Stimulated activated CD4-positive, alpha-beta T cell treated with anti-CD3 and anti-CD28 coated beads, Interleukin-4, amount 100 ng/mL, for 24 hours (primary cell): ENCODE measurements around the gene SCRT2.
"Not testable (repeated sequence)": the region's sequence is repeated elsewhere in the genome, so short reads cannot be mapped to it uniquely, and the experiment has no call there.

Experiments
- DNase-seq: peaks from one replicate; pipeline ENCODE4 v3.0.0-alpha.2; 2020

Gene SCRT2

DNA sequence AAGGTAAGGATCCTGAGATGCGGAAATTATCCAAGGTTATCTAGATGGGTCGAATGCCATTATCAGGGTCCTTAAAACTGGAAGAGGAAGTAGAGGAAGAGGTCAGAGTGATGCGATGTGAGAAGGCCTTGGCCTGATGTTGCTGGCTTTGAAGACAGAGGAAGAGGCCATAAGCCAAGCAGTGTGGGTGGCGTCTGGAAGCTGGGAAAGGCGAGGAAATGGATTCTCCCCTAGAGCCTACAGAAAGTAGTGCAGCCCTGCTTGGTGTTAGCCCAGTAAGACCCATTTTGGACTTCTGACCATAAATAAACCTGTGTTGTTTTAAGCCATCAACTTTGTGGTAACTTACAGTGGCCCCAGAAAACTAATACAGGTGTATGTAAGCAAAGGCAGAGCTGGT is 24.6 kb downstream of the SCRT2 start:
- DNase-seq = no peak

DNA sequence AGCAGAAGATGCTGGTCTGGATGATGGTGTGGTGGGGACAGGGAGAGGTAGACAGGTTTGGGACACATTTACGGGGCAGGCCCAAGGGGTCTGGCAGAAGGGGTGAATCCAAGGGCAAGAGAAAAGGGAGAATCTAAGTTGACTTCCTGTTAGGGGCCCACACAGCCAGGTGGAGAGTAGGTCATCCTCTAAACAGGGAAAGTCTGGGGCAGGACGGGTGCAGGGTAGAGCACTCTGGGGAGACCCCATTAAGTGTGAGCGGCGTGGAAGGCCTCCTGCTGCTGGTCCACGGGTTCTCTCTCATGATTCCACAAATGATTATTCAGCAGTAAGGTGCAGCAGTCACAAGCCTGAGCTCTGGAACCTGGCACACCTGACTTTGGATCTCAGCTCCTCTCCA is 25.3 kb downstream of the SCRT2 start:
- no peak for DNase-seq

DNA sequence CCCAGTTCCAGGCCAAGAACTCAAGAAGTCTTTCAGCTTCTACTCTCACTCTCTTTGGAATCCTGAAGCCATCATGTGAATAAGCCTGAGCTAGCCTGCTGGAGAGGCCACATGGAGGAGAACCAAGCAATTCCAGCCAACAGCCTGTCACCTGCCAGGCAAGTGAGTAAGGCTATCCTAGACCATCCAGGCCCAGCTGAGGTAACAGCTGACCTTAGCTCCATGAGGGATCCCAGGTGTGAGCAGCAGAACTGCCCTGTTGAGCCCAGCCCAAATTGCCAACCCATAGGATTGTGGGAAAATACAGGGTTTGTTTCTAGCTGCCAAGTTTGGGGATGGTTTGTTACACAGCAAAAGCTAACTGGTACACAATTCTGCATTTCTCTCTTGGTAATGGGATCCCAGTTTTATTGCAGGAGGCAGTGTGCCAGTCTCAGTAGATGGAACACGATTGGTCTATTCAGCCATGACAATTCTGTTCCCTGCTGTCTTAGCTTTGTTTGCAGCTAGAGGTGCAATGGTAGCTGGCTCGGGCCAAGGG is 28.1 kb downstream of the SCRT2 start:
- DNase-seq = no peak

- no peak for DNase-seq
These were observed 28.8 kb downstream of the SCRT2 start for GRCh38 chr20:646868-647233.

DNA sequence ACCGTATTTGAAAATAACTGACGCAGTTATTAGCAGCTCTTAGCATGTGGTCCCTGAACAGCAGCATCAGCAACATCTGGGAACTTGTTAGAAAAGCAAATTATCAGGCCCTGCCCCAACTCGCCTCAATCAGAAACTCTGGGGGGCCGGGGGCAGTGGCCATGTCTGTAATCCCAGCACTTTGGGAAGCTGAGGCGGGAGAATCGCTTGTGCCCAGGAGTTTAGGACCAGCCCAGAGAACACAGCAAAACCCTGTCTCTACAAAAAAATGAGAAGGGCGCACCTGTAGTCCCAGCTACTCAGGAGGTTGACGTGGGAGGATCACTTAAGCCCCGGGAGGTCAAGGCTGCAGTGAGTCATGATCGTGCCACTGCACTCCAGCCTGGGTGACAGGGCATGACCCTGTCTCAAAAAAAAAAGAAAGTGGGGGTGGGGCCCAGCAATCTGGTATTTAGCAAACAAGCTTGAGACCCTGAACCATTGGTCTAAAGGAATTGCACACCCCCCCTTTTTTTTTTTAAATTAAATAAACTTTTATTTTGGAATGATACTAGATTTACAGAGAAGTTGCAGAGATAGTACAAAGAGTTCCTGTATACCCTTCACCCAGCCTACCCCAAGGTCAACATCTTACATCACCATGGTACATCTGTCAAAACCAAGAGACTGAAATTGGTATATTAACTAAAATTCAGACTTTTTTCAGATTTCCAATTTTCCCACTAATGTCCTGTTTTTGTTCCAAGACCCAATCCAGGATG is 29.3 kb downstream of the SCRT2 start:
- DNase-seq = no peak

DNA sequence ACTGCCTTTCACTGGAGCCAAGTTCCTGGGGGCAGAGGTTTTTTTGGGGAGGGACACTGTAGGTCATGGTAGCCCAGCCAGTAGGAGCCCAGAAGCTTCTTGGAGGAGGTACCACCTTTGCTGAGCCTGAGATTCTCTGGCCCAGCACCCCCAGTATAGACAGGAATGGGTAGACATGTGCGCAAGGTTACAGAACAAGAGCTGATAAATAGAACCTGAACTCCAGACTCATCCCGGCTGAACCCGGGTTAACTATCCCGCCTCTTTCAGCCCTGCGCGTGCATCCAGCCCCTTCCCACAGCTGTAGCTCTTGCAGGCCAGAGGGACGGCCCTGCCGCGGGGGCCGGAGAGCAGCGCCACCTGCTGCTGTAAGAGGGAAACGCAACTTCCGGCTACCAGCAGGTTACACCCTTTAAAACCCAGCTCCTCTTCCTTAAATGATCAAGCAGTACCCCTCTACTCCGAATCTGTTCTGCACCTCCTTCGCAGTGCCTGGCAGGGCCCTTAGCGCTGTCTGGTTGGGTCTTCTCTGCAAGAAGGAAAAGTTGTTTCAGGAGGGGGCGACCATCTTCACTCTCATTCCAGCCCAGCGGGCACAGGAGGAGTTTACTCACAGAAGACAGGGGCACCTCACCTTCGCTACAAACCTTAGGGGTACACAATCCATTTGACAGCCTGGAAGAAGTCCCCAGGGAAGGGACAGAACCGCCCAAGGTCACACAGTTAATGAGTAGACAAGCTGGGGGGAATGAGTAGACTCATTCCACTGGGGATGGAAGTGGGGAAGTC is 30.1 kb downstream of the SCRT2 start:
- peak; percentile 68 for DNase-seq

GRCh38 chr20:644692-645317 is 30.8 kb downstream of the SCRT2 start:
- no peak for DNase-seq

DNA sequence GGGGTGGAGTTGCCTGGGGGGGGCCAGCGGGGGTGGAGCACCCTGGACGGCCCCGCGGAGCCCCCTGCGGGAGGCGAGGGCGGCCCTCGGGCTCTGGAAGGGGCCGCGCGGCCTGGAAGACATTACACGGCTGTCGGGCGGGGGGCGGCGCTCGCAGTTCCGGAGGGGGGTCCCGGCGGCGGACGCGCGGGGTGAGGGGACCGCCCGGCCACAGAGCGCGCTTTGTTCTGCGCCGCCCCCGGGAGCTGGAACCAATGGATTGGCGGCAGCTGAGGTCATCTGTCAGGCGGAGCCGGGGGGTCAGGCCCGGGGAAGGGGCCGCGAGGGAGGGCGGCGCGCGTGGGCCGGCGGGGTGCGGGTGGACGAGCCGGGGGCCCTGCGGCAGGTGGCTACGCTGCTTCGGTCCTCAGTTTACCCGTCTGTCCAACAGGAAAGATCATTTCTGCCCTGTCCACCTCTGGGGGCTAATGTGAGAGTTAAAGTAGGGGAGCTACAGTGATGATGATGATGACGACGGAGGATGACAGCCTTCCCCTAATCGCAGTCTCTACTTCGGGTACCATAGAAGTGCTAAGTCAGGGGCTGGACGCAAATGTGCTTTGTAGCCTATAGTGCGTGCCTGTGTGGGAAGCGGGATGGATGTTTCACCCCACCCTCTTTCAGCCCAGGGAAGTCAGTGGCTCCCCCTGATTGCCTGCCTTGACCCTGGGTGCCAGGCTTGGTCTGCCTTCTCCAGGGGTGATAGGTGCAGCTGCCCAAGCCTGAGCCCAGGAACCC is 33.0 kb downstream of the SCRT2 start:
- no peak for DNase-seq

DNA sequence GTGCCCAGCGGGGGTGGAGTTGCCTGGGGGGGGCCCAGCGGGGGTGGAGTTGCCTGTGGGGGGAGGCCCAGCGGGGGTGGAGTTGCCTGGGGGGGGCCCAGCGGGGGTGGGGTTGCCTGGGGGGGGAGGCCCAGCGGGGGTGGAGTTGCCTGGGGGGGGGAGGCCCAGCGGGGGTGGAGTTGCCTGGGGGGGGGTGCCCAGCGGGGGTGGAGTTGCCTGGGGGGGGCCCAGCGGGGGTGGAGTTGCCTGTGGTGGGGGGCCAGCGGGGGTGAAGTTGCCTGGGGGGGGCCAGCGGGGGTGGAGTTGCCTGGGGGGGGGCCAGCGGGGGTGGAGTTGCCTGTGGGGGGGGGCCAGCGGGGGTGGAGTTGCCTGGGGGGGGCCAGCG is 33.6 kb downstream of the SCRT2 start:
- not testable (repeated sequence) for DNase-seq

- no peak for DNase-seq
These were observed 34.1 kb downstream of the SCRT2 start for GRCh38 chr20:641516-641875.

- DNase-seq = no peak
These were observed 34.7 kb downstream of the SCRT2 start for GRCh38 chr20:640674-641515.

- DNase-seq = no peak
These were observed 37.0 kb downstream of the SCRT2 start for GRCh38 chr20:638579-638978.

- DNase-seq = no peak
These were observed 38.0 kb downstream of the SCRT2 start for GRCh38 chr20:637559-637958.

DNA sequence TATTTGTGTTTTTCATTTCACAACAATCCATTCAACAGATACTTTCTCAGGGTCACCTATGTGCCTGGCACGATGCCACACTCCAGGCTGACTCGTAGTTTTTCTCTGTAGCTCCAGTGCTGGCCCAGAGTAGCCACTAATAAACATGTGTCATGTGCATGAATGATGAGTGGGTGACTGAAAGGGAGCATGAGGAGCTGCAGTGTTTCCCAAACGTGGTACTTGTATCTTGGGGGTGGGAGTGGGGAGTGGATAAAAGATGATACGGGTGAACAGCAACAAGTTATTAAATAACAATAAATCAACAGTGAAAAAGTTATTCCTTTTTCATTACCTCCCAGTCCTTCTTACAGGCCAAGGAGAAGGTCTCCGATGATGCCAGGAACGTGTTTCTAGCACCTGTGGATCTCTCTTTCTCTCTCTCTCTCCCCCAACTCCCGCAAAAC is 39.7 kb downstream of the SCRT2 start:
- no peak for DNase-seq

GRCh38 chr20:635028-635892 is 40.3 kb downstream of the SCRT2 start:
- DNase-seq = no peak

GRCh38 chr20:634148-634925 is 41.3 kb downstream of the SCRT2 start:
- no peak for DNase-seq

DNA sequence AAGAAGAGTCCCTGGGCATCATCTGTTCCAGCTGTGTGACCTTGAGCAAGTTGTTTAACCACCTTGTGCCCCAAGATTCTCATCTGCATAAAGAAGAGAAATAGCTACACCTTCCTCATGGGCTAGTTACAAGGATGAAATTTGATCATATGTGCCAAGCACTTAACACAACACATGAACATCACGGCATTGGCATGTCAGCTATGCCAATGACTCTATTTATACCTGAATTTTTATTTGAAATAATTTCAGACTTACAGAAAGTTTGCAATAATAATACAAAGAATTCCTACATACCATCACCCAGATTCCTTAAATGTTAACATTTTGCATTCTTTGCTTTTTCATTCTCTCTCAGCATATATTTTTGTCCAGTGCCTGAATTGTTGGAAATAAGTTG is 44.5 kb downstream of the SCRT2 start:
- no peak for DNase-seq

DNA sequence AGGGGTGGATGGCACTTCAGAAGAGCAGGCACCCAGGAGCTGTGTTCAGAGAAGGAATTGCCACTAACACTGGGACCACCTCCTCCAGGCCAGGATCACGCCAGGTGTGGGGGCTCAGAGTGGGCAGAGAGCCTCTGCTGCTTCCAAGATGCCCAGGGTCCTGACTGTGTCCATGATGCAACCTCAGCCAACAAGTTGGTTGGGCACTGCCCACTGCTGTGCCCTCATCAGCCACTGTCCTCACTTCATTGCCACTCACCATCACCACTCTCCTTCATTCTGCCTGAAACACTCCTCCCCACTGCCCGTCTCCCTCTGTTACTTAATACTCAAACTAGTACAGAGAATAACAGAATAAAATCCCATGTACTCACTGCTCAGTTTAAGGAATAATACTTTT is 49.0 kb downstream of the SCRT2 start:
- no peak for DNase-seq

GRCh38 chr20:625360-625932 is 50.2 kb downstream of the SCRT2 start:
- DNase-seq = no peak

DNA sequence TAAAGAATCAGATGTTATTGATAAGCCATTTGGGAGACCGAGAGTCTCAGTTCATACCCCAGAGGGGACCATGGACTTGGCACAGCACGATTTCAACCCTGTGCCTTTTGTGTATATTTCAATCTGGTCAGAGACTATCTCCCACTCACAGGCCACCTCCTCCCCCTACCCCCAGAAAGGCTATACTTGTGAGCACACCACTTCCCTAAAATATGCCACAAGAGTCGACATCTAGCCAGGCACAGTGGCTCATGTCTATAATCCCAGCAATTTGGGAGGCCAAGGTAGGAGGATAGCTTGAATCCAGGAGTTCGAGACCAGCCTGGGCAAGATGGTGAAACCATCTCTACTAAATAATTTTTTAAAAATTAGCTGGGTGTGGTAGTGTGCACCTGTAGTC is 51.9 kb downstream of the SCRT2 start:
- DNase-seq = no peak
